Osteoblast (primary cell): ENCODE results near the gene POLR3G. TPM values are rescaled to one million over a fixed set of nuclear protein-coding genes. Genes with fewer than 3 reads are reported as not detected.

ENCODE experiments used
- DNase-seq: peaks from one replicate; pipeline ENCODE4 v3.0.0; 2011; ENCODE audit warnings: low spot score, mixed read lengths; ENCODE audit not compliant: insufficient read length; ENCODE audit errors: missing footprints
- H2AFZ ChIP-seq: 2 replicates; pipeline ENCODE4 v1.6.0; 2011; ENCODE audit warnings: mild to moderate bottlenecking, low read length
- H3K27ac ChIP-seq: 2 replicates; pipeline ENCODE4 v1.5.1; 2011; ENCODE audit warnings: mild to moderate bottlenecking, low read depth, low read length, moderate library complexity
- H3K27me3 ChIP-seq: 2 replicates; pipeline ENCODE4 v1.6.0; 2012; ENCODE audit warnings: mild to moderate bottlenecking, control low read depth, inconsistent platforms, low read length, moderate library complexity; ENCODE audit not compliant: insufficient read depth
- H3K36me3 ChIP-seq: 2 replicates; pipeline ENCODE4 v1.5.1; 2011; ENCODE audit warnings: mild to moderate bottlenecking, low read length, control low read depth, moderate library complexity; ENCODE audit not compliant: insufficient read depth
- H3K4me1 ChIP-seq: 2 replicates; pipeline ENCODE4 v1.5.1; 2011; ENCODE audit warnings: mild to moderate bottlenecking, low read length, control low read depth, moderate library complexity; ENCODE audit not compliant: insufficient read depth
- H3K4me2 ChIP-seq: 2 replicates; pipeline ENCODE4 v1.6.0; 2011; ENCODE audit warnings: mild to moderate bottlenecking, low read length; ENCODE audit not compliant: insufficient read depth
- H3K4me3 ChIP-seq: fragments of 200-600 bp; sonication (generic); 3 replicates; pipeline ENCODE4 v1.5.1; 2012; ENCODE audit warnings: mild to moderate bottlenecking, low read length, inconsistent platforms; ENCODE audit not compliant: insufficient read depth
- H3K79me2 ChIP-seq: 2 replicates; pipeline ENCODE4 v1.6.0; 2012; ENCODE audit warnings: mild to moderate bottlenecking, low read length, control low read depth, inconsistent platforms; ENCODE audit not compliant: insufficient read depth
- H3K9me3 ChIP-seq: 2 replicates; pipeline ENCODE4 v1.5.1; 2011; ENCODE audit warnings: low read depth, low read length, control low read depth
- H4K20me1 ChIP-seq: 2 replicates; pipeline ENCODE4 v1.6.0; 2012; ENCODE audit warnings: mild to moderate bottlenecking, low read length, control low read depth; ENCODE audit not compliant: insufficient read depth
- total RNA-seq: library from RNA; depleted of rRNA; stranded (reverse); fragments of >200 nt; gene quantifications from 2 replicates; pipeline ENCODE4 v1.2.3, GENCODE V29; 2012
- TF ChIP-seq, protein P1 (sequence below): IDR thresholded peaks from 2 replicates; pipeline ENCODE4 v1.5.1; 2011; ENCODE audit warnings: mild to moderate bottlenecking, low read depth, low read length, moderate library complexity; ENCODE audit errors: extremely low read depth

The POLR3G gene
- total RNA-seq, 1 donor, result 3.6 TPM

DNA sequence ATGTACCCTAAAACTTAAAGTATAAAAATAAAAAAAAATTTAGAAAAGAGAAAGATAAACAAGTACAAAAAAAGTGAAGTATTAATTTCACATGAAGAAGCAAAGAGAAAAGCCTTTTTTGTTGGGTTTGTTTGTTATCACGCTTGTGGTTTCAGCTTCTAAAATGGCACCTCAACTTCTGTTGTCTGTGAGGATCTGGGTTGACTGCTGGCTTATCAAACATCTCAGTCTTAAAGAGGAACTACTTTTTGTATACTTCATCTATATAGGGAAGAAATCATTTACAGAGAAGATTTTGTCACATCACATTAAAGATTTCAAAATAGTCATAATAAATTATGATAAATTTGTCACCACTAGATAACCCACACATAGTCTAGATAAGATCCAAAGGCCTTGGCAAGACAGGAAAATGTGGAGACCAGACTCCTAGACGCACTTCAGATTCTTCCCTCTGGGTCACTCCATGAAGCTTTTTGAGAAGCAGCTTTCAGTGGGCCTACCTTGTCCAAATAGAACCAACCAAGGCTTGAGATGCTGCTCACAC, 75.1 kb downstream of the POLR3G start:
- H3K4me1 ChIP-seq, result peaks cover 8% of the 10 kb centered on the region
- H3K79me2 ChIP-seq, result no peaks in the 10 kb centered on the region
- no peak for DNase-seq
- no peaks in the 10 kb centered on the region for H4K20me1 ChIP-seq
- H3K27me3 ChIP-seq, result peaks cover 19% of the 10 kb centered on the region
- no peaks in the 10 kb centered on the region for H3K9me3 ChIP-seq
- H3K36me3 ChIP-seq, result no peaks in the 10 kb centered on the region
- H3K27ac ChIP-seq, result no peak overlapping the region
- no peak overlapping the region for H2AFZ ChIP-seq
- TF ChIP-seq, protein P1, sequence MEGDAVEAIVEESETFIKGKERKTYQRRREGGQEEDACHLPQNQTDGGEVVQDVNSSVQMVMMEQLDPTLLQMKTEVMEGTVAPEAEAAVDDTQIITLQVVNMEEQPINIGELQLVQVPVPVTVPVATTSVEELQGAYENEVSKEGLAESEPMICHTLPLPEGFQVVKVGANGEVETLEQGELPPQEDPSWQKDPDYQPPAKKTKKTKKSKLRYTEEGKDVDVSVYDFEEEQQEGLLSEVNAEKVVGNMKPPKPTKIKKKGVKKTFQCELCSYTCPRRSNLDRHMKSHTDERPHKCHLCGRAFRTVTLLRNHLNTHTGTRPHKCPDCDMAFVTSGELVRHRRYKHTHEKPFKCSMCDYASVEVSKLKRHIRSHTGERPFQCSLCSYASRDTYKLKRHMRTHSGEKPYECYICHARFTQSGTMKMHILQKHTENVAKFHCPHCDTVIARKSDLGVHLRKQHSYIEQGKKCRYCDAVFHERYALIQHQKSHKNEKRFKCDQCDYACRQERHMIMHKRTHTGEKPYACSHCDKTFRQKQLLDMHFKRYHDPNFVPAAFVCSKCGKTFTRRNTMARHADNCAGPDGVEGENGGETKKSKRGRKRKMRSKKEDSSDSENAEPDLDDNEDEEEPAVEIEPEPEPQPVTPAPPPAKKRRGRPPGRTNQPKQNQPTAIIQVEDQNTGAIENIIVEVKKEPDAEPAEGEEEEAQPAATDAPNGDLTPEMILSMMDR, result no peak
- no peak overlapping the region for H3K4me3 ChIP-seq
- H3K4me2 ChIP-seq, result no peak overlapping the region

DNA sequence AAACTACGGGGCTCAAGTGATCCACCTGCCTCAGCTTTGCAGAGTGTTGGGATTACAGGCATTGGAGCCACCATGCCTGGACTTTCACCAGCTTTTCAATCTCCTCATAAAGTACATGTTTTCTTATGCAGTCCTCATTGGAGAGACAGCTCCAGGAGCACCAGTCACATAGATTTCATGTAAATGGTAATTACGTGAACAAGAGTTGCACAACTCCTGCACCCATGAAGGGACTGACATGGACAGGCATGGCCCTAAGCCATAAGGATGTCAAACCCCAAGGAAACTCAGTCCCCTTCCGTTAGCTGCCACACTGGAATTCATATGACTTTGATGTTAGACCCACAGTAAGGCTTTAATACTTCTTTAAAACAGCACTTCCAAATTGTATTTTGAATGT, 76.3 kb downstream of the POLR3G start:
- Histone ChIP-seq H3K4me3 (no peak overlapping the region), H3K4me2 (no peak overlapping the region), H3K4me1 (peaks cover 8% of the 10 kb centered on the region), H3K27me3 (peaks cover 12% of the 10 kb centered on the region), H4K20me1 (no peaks in the 10 kb centered on the region), H3K27ac (no peak overlapping the region), H3K9me3 (no peaks in the 10 kb centered on the region), H3K36me3 (no peaks in the 10 kb centered on the region), H2AFZ (no peak overlapping the region), H3K79me2 (no peaks in the 10 kb centered on the region)
- TF ChIP-seq, protein P1, result no peak
- DNase-seq, result no peak

DNA sequence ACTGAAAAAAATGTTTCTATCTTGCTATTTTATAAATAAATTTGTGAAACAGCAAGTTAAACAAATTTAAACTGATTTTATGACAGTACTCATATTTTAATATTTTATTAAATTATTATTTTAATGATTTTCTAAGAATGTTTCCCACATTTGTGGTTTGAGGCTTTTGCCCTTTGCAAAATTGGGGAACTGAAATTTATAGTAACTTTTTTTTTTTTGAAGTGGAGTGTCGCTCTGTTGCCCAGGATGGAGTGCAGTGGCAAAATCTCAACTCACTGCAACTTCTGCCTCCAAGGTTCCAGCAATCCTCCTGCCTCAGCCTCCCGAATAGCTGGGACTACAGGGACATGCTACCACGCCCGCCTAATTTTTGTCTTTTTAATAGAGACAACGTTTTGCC, 76.7 kb downstream of the POLR3G start:
- H3K9me3 ChIP-seq, result no peaks in the 10 kb centered on the region
- H4K20me1 ChIP-seq, result no peaks in the 10 kb centered on the region
- no peaks in the 10 kb centered on the region for H3K79me2 ChIP-seq
- H3K36me3 ChIP-seq, result no peaks in the 10 kb centered on the region
- no peak overlapping the region for H3K4me2 ChIP-seq
- TF ChIP-seq, protein P1, result no peak
- H3K4me1 ChIP-seq, result peaks cover 8% of the 10 kb centered on the region
- DNase-seq, result no peak
- H3K4me3 ChIP-seq, result no peak overlapping the region
- no peak overlapping the region for H3K27ac ChIP-seq
- H2AFZ ChIP-seq, result no peak overlapping the region
- peaks cover 16% of the 10 kb centered on the region for H3K27me3 ChIP-seq

- Histone ChIP-seq H3K36me3 (no peaks in the 10 kb centered on the region), H3K27ac (no peak overlapping the region), H4K20me1 (no peaks in the 10 kb centered on the region), H3K9me3 (no peaks in the 10 kb centered on the region), H3K4me3 (no peak overlapping the region), H2AFZ (no peak overlapping the region), H3K79me2 (no peaks in the 10 kb centered on the region), H3K4me1 (no peaks in the 10 kb centered on the region), H3K27me3 (peaks cover 36% of the 10 kb centered on the region), H3K4me2 (no peak overlapping the region)
- DNase-seq, result no peak
- TF ChIP-seq, protein P1, result no peak
Measured at GRCh38 chr5:90553711-90554110, 79.0 kb downstream of the POLR3G start.
